HK-2 (cell line): ENCODE measurements around the gene BRCA1.

Source experiments
- DNase-seq: peaks from one replicate; pipeline ENCODE4 v3.0.0-alpha.2; 2018; ENCODE audit not compliant: unreplicated experiment

BRCA1 gene

DNA sequence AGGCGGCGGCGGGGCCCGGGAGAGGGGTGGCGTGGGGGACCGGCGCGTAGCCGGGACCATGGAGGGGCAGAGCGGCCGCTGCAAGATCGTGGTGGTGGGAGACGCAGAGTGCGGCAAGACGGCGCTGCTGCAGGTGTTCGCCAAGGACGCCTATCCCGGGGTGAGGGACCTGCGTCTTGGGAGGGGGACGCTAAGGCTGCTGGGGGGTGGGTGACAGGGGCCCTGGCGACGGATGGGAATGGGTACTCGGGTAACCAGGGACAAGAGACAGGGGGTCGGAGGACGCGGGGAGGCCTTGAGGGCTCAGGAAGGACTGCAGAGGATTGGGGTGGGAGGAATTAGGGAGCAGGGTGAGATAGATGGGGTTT lies 99.9 kb downstream of the BRCA1 start:
- no peak for DNase-seq

DNA sequence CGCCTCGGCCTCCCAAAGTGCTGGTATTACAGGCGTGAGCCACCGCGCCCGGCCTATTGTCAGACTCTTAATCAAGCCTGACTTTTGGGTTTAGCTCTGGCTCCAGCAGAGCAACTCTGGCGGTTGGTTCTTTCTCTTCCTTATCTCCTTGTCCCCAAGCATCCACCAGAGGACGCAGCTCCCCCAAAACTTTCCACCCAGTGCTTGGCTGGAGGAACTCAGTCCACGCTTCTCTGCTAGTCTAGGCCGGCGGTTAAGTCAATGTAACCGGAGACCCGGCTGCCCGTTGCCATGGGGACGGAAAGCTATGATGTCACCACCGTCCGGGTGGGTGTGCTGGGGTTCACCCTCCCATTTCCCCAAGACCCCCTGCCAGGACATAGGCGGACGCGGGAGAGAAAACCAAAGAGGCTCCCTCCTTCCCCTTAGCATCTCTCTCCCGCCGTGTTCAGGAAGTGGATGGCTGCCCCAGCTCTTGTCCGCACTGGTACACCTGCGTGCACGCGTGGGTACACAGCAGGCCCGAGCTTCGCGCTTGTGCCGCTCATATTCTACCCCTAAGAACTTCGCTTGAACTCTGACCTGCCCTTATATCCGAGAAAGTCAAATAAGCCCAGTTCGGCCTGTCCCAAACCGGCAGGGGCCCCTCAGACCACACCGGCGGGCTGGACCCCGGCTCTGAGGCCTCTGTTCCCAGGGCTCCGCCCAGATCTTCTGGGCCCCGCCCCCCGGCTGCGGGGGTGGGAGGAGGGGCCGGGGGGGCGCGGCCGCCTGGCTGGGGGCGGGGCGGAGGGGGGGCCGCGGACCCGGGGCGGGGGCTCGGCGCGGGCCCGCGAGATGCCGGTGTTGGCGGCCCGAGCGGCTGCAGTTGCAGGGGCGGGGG lies 100.5 kb downstream of the BRCA1 start, which contains the start of gene RND2:
Gene RND2 (plus strand): TSS at position 825 of the 883 bp plus-strand sequence. CDS start 117 bp downstream, outside the sequence.
- peak; percentile 61 for DNase-seq

DNA sequence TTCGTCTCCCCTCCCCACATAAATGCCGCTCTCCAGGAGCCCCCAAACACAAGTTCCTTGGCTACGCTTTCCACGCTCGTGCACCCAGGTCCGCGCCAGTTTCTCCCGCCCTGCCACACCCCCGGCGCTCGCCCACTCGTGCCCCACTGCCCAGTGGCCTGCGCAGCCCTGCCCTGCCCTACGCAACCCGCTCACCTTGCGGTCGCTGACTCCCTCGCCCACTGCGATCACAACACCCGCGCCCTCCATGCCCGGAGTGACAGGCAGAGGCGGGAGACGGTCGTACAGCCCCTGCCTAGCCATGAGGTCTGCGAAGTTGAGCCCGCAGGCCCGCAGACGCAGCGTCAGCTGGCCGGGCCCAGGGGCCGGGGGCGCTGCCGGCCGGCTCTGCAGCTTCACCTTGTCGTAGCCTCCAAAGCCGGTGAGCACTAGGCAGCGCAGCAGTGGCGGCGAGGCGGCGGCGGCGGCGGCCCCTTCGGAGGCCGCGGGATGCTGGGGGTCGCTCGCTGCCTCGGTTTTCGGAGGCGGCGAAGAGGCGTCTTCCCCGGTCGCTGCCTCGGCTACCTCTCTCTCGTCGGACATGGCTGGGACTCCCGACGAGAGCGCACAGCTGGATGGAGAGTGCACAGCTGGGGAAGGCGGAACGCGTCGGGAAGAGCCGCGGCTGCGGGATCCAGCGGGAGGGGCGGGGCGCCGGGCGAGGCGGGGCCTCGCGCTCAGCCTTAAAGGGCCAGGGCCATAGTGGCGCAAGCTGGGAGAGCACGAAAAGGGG lies 103.2 kb downstream of the BRCA1 start, which contains the start of gene VAT1:
Gene VAT1 (minus strand): TSS at position 645 of the 772 bp plus-strand sequence. CDS start 63 bp downstream, at position 582.
- DNase-seq = peak; percentile 76

DNA sequence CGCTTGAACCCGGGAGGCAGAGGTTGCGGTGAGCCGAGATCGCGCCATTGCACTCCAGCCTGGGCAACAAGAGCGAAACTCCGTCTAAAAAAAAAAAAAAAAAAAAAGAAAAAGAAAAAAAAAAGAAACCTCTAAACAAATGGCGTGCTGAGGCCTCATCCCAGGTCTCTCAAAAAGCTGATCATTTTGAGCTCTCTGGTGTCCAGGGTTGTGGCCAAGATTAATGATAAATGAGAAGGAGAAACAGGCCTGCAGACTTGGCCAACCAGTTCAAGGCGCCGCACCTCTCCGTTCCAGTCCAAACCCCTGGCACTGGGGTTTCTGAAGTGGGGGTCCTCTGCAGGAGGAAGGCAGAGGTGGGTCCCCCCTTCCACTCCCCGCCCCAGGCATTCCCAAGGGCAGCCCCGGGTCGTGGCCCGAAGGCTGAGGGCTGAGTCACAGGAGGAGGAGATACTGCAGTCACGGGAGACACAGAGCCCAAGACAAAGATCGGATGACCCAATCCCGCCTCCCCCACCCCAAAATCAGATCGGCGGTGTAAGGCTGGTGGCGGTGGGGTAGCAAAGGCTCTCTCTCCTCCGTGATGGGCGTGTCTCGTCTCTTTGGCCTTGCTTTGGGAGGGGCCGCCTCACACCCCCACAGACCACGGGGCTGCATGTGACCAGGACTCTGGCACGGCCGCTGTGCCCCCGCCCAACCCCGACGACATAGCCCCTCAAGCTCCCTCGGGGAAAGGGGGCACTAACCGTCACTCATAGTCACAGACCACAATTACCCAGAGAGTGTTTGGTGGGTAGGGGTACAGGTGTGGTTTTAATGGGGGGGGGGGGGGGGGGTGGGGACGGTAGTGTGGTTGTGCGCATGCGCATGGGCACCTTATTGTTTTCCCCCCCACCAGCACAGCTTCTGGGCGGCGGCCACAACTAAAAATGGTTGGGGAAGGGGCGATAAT lies 104.1 kb downstream of the BRCA1 start:
- peak; percentile 81 for DNase-seq

DNA sequence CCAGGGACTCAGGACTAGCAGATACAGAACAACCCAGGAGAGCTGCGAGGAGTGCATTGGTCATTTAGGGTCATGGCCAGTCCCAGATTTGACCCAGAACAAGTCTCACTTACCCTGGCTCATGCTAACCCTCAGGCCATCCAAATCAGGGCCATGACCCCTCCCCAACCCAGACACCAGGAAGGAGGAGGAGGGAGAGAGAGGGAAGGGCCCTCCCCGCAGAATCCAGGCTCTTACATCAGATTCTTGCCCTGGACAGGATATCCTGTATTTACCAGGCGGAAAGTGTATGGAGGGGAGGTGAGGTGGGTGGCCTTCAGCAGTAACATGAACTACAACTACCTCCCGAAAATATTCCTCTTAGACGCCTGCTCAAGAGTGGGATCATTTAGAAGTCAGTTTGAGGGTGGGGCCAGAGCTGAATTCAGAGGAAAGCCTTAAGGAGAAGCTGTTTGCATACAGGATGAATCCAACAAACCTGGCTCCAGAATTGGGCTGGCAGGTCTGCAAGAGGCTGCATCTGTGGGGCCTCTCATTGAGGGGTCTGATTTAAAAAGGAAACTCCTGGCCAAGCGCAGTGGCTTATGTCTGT lies 105.0 kb downstream of the BRCA1 start:
- DNase-seq = no peak

DNA sequence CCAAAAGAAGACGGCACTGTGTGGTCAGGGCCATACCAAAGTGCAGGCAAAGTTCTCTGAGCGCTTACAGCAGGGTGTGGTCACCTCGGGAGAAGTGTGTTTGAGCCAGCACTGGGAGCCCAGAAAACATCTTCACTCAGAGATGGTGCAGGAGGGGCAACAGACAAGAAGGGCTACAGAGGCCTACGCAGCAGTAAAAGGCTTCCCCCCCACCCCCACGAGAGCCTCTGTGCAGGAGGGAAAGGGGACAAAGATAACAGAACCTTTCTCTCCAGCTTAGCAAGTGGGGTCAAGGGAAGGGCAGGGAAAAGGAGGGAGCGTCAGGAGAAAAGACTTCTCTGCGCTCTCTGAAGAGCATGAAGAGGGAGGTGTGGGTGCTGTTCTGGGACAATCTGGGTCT lies 105.7 kb downstream of the BRCA1 start:
- DNase-seq = no peak

DNA sequence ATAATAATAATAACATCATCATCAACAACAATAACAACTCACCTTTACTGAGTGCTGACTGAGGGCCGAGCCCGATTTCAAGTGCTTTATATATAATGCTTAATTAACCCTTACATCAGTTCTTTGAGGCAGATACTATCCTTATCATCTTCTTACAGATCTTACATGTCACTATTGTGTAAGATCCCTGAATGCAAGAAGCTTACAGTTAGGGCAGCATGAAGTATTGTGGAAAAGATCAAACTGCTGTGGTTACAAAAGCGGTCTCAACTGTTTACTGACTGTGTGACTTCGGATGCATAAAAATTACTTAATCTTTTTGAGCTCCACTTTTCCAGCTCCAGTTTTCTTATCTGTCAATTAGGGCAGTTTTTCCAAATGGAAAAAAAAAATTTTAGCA lies 106.2 kb downstream of the BRCA1 start:
- DNase-seq = no peak

DNA sequence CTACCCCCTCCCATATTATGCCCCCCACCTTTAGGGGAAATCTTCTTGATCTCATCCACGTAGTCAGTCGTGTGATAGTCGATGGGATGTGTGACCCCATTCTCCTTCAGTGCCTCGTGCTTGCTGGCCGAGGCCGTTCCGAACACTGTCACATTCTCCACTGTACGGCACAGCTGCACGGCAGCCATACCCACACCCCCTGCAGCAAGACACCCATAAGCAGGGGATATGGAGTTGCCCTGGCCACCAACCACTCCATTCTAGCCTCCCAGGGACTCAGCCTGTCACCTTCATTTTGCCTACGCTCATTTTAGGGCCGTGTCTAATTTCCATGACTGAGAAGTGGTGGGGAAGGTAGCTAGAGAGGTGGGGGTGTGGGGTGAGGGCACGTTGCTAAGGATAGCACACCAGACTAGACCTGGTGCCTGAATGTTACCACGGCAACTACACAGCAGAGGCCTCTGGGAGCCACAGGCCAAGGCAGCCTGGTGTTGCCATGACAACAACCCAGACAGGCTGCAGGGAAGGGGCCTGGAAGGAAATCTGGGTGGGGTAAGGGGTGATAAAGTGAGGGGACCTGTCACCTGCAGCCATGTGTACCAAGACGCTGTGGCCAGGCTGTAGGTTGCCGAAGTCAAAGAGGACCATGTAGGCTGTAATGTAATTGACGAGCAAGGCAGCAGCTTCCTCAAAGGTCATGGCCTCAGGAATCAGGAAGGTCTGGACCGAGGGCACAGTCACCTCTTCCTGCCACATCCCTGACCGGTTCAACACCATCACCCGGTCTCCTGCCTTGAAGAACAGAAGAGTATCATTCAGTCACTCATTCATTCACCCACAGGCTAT lies 106.9 kb downstream of the BRCA1 start:
- no peak for DNase-seq

DNA sequence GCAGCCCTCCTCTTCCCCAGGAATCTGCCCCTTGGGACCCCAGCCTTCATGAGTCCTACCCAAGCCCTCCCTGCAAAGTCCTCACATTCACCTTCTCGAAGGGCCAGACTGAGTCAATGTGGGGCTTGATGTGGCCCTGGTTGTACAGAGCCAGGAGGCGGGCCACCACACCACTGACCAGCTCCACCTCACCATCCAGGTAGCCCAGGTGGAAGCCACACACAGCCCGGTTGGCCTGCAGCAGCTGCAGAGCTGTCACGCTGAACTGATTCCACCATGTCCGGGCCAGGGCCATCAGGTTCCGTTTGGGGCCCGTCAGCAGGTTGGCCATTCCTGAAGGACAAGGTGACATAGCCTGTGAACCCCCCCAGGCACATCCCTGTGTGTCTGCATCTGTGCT lies 108.9 kb downstream of the BRCA1 start:
- DNase-seq = no peak

DNA sequence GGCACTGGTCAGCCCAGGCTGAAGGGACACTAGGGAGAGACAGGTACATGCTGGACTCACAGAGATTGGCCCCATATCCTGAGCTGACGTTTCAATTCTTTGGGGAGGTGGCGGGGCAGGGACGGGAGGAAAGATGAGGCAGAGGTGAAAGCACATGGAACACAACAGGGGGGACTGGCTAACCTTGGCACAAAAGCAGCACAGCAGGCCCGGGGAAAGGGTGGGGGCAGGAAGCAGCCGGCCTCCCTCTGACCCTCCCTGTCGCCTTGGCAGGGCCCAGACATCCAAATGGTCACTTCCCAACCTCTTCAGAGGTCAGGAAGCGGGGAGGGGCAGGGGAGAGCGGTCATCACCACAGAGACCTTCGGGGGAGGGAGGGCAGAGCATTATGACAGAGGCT lies 109.6 kb downstream of the BRCA1 start:
- DNase-seq = no peak

DNA sequence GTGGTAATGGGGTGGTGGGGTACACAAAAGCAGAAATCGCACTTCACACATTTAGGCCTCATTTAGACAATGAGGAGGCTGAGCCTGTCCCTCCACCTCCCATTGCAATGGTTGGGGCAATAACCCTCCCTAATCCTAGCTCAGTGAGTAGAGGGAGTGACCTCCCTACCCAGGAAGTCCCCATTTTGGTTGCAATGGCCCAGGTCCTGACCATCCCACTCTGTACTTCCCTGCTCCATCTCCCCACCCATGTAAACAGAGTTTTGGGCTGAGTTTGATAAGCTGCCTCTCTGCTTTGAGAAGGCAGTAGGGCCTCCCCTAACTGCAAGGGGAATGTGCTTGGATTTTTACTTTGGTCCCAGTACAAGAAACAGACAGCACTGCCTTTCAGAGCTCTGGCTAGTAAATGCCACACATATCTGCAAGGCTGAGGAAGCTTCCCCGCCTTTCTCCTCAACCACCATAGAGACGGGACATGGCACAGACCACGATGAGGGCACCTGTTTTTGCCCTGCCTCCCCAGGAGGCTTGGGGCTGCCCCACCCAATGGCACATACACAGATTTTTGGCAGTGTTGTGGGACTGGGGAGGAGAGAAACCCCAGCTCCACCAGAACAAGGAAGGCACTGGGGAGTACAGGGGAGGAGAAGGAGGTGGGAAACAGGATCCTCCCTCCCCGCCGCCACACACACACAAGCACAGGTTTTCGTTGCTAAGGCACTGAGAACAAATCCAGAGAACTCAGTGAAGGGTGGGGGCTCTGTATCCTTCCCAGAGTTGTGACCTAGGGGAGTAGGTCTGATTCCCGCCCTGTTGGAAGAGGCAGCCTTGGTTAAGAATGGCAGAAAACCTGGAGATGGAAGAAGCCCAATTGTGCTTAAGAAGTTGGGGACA lies 110.3 kb downstream of the BRCA1 start:
- no peak for DNase-seq

DNA sequence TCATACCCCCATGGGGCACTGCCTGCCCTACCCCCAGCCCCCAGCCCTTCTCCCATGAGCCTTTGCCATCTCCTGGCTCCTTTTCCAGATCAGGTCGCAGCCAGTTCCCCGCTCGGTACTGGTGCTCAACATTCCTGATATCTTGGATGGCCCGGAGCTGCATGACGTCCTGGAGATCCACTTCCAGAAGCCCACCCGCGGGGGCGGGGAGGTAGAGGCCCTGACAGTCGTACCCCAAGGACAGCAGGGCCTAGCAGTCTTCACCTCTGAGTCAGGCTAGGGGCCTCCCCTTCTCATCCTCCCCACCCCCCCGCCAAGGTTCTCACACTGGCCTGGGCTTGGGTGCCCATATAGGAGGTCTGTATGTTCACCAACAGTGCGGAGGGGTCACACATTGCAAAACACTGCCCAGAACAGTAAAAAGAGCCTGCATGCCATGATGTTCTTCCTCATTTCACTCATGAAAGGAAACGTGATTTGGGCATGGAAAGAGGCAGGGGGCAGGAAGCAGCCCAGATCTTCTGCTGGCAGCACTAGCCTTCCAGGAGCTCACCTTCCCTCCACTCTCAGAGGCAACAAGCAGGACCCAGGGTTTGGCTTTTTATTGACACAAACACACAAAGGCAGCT lies 111.0 kb downstream of the BRCA1 start:
- DNase-seq = no peak

DNA sequence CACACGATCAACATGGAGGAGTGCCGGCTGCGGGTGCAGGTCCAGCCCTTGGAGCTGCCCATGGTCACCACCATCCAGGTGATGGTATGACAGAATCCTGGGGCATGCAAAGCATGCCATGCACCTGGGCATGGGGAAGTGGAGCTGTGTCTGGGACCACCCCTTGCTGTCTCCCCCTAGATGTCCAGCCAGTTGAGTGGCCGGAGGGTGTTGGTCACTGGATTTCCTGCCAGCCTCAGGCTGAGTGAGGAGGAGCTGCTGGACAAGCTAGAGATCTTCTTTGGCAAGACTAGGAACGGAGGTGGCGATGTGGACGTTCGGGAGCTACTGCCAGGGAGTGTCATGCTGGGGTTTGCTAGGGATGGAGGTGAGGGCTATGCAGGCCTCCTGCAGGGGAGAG lies 111.9 kb downstream of the BRCA1 start:
- no peak for DNase-seq

DNA sequence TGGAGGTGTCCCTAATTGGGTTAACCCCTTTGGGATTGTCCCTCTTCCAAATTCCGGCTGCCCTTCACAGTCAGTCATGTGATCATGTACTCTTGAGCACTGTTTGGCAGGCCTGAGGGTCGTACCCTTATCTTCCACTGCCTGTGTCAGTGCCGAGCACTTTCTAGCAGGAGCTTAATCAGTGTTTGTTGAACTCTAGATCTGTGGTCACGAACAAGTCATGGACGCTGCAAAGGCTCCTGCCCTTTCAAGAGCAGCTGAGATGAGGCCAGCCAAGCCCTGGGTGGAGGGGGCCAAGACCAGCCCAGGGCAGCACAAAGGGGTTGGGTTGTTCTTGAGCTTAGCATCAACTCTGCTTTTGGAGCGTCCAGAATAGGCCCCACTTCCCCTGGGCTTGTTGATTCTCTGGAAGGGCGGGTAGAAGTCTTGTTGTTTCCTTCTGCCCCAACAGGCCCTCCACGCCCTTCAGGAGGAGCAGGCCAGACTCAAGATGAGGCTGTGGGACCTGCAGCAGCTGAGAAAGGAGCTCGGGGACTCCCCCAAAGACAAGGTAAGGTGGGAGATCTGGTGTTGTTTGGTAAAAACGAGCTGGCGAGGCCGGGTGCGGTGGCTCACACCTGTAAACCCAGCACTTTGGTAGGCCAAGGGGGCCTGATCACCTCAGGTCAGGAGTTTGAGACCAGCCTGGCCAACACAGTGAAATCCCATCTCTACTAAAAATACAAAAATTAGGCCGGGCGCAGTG lies 113.3 kb downstream of the BRCA1 start:
- no peak for DNase-seq

DNA sequence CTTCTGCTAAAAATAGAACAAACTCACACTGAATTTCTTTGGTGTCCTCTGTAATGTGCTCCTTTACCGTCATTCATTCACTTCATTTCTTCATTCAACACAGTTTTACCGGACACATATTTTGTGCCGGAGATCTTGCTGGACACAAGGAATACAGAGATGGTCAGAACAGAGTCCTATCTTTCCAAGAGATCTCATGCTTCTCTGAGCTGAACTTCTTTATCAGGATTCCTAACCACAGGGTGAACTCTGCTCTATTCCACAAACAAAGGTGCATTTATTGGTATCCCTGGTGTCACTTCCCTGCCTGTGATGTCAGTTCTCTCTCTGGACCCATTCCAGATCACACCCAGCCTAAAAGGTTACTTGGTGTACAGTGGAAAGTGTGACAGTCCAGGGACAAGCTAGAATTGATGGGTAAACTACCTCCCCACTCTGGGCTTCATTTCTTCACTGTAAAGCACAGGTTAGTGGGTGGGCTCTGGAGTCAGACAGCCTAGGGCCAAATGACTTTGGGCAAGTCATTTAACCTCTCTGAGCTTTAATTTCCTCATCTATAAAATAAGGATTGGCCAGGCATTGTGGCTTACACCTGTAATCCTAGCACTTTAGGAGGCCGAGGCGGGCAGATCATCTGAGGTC lies 114.4 kb downstream of the BRCA1 start:
- DNase-seq = no peak

DNA sequence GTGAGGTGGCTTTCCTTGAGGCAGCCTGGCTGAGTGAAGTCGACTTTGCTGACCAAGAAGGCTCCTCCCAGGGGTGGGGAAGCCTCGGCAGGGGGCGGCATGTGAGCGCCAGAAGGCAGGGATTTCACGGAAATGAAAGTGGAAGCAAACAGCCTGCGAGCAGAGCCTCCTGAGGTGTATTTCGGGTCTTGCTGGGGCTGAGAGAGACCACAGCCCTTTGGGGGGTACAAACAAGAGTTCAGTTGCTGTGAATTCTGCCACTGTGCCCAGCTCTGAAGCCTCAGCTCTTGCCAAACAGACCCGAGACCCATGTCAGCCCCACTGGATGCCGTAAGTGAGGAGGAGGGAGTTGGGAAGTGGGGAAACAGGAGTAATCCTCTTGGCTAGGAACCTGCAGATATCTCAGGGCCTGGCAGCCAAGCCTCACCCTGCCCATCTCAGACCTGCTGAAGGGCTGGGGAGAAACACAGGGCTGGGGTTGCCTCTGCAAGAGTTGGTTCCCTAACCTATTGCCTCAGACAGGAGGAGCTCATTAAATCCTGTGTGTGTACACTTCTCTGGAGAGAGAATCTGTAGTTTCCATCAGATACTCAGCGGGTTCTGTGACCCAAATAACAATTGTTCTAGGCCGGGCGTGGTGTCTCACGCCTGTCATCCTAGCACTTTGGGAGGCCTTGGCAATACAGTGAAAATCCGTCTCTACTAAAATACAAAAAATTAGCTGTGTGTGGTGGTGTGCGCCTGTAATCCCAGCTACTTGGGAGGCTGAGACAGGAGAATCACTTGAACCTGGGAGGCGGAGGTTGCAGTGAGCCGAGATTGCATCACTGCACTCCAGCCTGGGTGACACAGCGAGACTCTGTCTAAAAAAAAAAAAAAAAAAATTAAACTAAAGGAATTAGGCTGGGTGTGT lies 118.3 kb downstream of the BRCA1 start, which contains the start of gene IFI35:
Gene IFI35 (plus strand): TSS at position 146 of the 913 bp plus-strand sequence. CDS start 164 bp downstream, at position 310.
- peak; percentile 82 for DNase-seq
